CD14-positive monocyte (primary cell): Measurements from ENCODE around the gene DLL4. TPM values are rescaled to one million over a fixed set of nuclear protein-coding genes. Genes with fewer than 3 reads are reported as not detected.
A peak's percentile ranks its signal among the peaks of the same experiment; 100 is the strongest.

Experiments
- DNase-seq, 3 donors: peaks; one replicate each; pipeline ENCODE4 v3.0.0-alpha.2; 2011 to 2022
- H2AFZ ChIP-seq: 2 replicates; pipeline ENCODE4 v1.6.0; 2012; ENCODE audit warnings: mild to moderate bottlenecking, low read depth, low read length, inconsistent platforms; ENCODE audit not compliant: insufficient read depth, poor library complexity, severe bottlenecking
- H3K27ac ChIP-seq, 2 donors: 1 replicate in 1 of 2; 2 replicates in 1 of 2; pipeline ENCODE4 v1.5.1; 2012 to 2013; ENCODE audit warnings: low read length in 2 of 2, control low read depth in 1 of 2, inconsistent platforms in 1 of 2, low read depth in 1 of 2, mild to moderate bottlenecking in 1 of 2
- H3K27me3 ChIP-seq, 2 donors: one replicate each; pipeline versions ENCODE4 v1.6.0 to v1.6.1; 2011 to 2013; ENCODE audit warnings: low read length in 2 of 2; ENCODE audit not compliant: control insufficient read depth in 2 of 2, insufficient read depth in 2 of 2
- H3K36me3 ChIP-seq, 2 donors: replicated peaks in 1 of 2; 1 replicate in 1 of 2; 2 replicates in 1 of 2; pipeline versions ENCODE4 v1.5.1 to v1.6.1; 2012 to 2013; ENCODE audit warnings: low read length in 2 of 2, control low read depth in 1 of 2, inconsistent platforms in 1 of 2, mild to moderate bottlenecking in 1 of 2; ENCODE audit not compliant: insufficient read depth in 2 of 2, control insufficient read depth in 1 of 2
- H3K4me1 ChIP-seq, 2 donors: 1 replicate in 1 of 2; 2 replicates in 1 of 2; pipeline versions ENCODE4 v1.5.1 to v1.6.1; 2012 to 2013; ENCODE audit warnings: low read length in 2 of 2, control low read depth in 1 of 2, inconsistent platforms in 1 of 2, mild to moderate bottlenecking in 1 of 2, moderate library complexity in 1 of 2; ENCODE audit not compliant: insufficient read depth in 2 of 2, control insufficient read depth in 1 of 2
- H3K4me2 ChIP-seq: replicated peaks from 2 replicates; pipeline ENCODE3; 2012; ENCODE audit warnings: low read length, moderate library complexity, mild to moderate bottlenecking; ENCODE audit not compliant: poor library complexity, severe bottlenecking; ENCODE audit errors: extremely low read depth
- H3K4me3 ChIP-seq, 3 experiments: fragments of 200-600 bp in 1 of 3; sonication (generic) in 1 of 3; replicated peaks in 1 of 3; 1 replicate in 2 of 3; 2 replicates in 1 of 3; pipeline ENCODE4 v1.5.1; 2011 to 2013; ENCODE audit warnings: low read length in 3 of 3, mild to moderate bottlenecking in 3 of 3, control low read depth in 2 of 3, low read depth in 2 of 3, inconsistent platforms in 1 of 3, moderate library complexity in 1 of 3
- H3K79me2 ChIP-seq: 2 replicates; pipeline ENCODE4 v1.6.0; 2012; ENCODE audit warnings: mild to moderate bottlenecking, control low read depth, inconsistent platforms, low read length, moderate library complexity; ENCODE audit not compliant: insufficient read depth
- H3K9ac ChIP-seq: 2 replicates; pipeline ENCODE4 v1.6.0; 2017; ENCODE audit warnings: low read length, mild to moderate bottlenecking; ENCODE audit not compliant: insufficient read depth, poor library complexity, severe bottlenecking
- H3K9me3 ChIP-seq, 2 donors: replicated peaks in 1 of 2; 1 replicate in 1 of 2; 2 replicates in 1 of 2; pipeline versions ENCODE4 v1.5.1 to v1.6.1; 2012 to 2013; ENCODE audit warnings: low read length in 2 of 2, control low read depth in 1 of 2; ENCODE audit not compliant: control insufficient read depth in 1 of 2, insufficient read depth in 1 of 2
- H4K20me1 ChIP-seq: 2 replicates; pipeline ENCODE4 v1.6.0; 2012; ENCODE audit warnings: mild to moderate bottlenecking, low read length, control low read depth, moderate library complexity; ENCODE audit not compliant: insufficient read depth
- H3K27ac Mint-ChIP-seq, 7 donors: one replicate each; pipeline ENCODE4 v1.8.0; 2020; ENCODE audit warnings: mild to moderate bottlenecking in 7 of 7, mixed read lengths in 7 of 7, moderate library complexity in 6 of 7, inconsistent platforms in 2 of 7
- H3K27me3 Mint-ChIP-seq, 3 donors: one replicate each; pipeline ENCODE4 v1.8.0; 2021 to 2022; ENCODE audit warnings: low read depth in 3 of 3, mild to moderate bottlenecking in 3 of 3, mixed read lengths in 3 of 3, moderate library complexity in 3 of 3, inconsistent platforms in 1 of 3
- H3K36me3 Mint-ChIP-seq, 2 donors: one replicate each; pipeline ENCODE4 v1.8.0; 2020; ENCODE audit warnings: mixed read lengths in 2 of 2, inconsistent platforms in 1 of 2, mild to moderate bottlenecking in 1 of 2
- H3K4me1 Mint-ChIP-seq: one replicate; pipeline ENCODE4 v1.8.0; 2020; ENCODE audit warnings: mild to moderate bottlenecking, mixed read lengths
- H3K4me3 Mint-ChIP-seq, 2 donors: one replicate each; pipeline ENCODE4 v1.8.0; 2020; ENCODE audit warnings: mild to moderate bottlenecking in 2 of 2, mixed read lengths in 2 of 2, moderate library complexity in 1 of 2
- H3K9me3 Mint-ChIP-seq, 7 donors: one replicate each; pipeline ENCODE4 v1.8.0; 2020 to 2022; ENCODE audit warnings: mixed read lengths in 7 of 7, mild to moderate bottlenecking in 6 of 7, moderate library complexity in 6 of 7, inconsistent platforms in 2 of 7
- WGBS: methylation state at CpG from one replicate; pipeline ENCODE4 v1.1.5; 2013; ENCODE audit warnings: missing lambda C conversion rate; ENCODE audit not compliant: insufficient coverage; 5-methylcytosine and 5-hydroxymethylcytosine counted together
- intact Hi-C, 2 donors: fragments of 100-400 bp; cut with micrococcal nuclease; formaldehyde crosslinking; loops; one replicate each; pipeline versions ENCODE4 v1.15.0 to v1.15.1; 2023
- polyA plus RNA-seq, 3 donors: library from polyadenylated mRNA; depleted of rRNA in 1 of 3; unstranded in 2 of 3; stranded (reverse) in 1 of 3; fragments of 300-500 nt in 2 of 3; fragments of >200 nt in 1 of 3; fragmentation: Illumina TruSeq in 2 of 3; gene quantifications; 1 replicate in 2 of 3; 2 replicates in 1 of 3; pipeline ENCODE4 v1.2.3, GENCODE V29; 2012 to 2021
- TF ChIP-seq, protein P1 (sequence below): fragments of 200-600 bp; IDR thresholded peaks from one replicate; pipeline ENCODE4 v1.8.0; 2022; ENCODE audit warnings: antibody characterized with exemption, mild to moderate bottlenecking

Gene DLL4
- polyA plus RNA-seq, 3 donors: 0.07 TPM; not detected in 2

DNA sequence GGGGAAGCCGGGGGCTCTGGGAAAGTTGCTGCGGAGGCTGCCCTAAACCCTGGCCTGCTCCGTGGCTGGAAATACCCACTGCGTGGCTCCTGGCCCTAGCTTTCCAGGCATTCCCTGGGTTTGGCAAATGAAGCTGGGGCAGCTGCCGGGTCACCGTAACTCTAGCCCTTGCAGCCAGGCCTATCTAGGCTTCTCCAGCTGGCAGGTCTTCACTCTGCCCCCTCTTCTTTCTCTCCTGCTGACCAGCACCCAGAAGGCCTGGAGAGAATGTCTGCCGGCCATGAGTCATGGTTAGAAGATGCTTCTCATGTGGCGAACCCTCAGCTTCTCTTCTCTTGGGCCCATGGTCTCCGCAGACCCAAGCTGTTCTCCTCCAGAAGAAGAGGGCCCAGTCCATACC lies 5.6 kb upstream of the DLL4 start:
- H3K4me3 Mint-ChIP-seq: no peak overlapping the region
- Histone ChIP-seq H4K20me1 (no peaks in the 10 kb centered on the region), H3K4me1 (peaks cover 24 to 31% of the 10 kb centered on the region in 2 donors), H3K9ac (no peak overlapping the region), H3K27me3 (peaks cover 27 to 58% of the 10 kb centered on the region in 2 donors), H3K36me3 (no peaks in the 10 kb centered on the region), H3K4me3 (no peak overlapping the region), H3K9me3 (peaks cover 0 to 20% of the 10 kb centered on the region in 2 donors), H3K27ac (no peak overlapping the region), H2AFZ (no peak overlapping the region), H3K79me2 (no peaks in the 10 kb centered on the region), H3K4me2 (no peak overlapping the region)
- peaks cover 47 to 63% (median 49%) of the 10 kb centered on the region in 3 donors for H3K27me3 Mint-ChIP-seq
- peaks cover 7% of the 10 kb centered on the region in 2 donors for H3K36me3 Mint-ChIP-seq
- TF ChIP-seq, protein P1, sequence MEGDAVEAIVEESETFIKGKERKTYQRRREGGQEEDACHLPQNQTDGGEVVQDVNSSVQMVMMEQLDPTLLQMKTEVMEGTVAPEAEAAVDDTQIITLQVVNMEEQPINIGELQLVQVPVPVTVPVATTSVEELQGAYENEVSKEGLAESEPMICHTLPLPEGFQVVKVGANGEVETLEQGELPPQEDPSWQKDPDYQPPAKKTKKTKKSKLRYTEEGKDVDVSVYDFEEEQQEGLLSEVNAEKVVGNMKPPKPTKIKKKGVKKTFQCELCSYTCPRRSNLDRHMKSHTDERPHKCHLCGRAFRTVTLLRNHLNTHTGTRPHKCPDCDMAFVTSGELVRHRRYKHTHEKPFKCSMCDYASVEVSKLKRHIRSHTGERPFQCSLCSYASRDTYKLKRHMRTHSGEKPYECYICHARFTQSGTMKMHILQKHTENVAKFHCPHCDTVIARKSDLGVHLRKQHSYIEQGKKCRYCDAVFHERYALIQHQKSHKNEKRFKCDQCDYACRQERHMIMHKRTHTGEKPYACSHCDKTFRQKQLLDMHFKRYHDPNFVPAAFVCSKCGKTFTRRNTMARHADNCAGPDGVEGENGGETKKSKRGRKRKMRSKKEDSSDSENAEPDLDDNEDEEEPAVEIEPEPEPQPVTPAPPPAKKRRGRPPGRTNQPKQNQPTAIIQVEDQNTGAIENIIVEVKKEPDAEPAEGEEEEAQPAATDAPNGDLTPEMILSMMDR: no peak
- WGBS: 95% methylated on average over 8 of the region's 9 CpGs
- no peak overlapping the region for H3K27ac Mint-ChIP-seq
- no peak for DNase-seq
- peaks cover 0 to 19% (median 7%) of the 10 kb centered on the region in 7 donors for H3K9me3 Mint-ChIP-seq
- intact Hi-C loops: no loop called here
- peaks cover 23% of the 10 kb centered on the region for H3K4me1 Mint-ChIP-seq

GRCh38 chr15:40925495-40925862 lies 3.7 kb upstream of the DLL4 start:
- TF ChIP-seq, protein P1: no peak
- no peak overlapping the region for H3K9ac ChIP-seq
- H3K79me2 ChIP-seq: no peaks in the 10 kb centered on the region
- H2AFZ ChIP-seq: no peak overlapping the region
- H3K4me3 ChIP-seq: no peak overlapping the region
- H3K27me3 ChIP-seq: peaks cover 42 to 78% of the 10 kb centered on the region in 2 donors
- peaks cover 7 to 11% of the 10 kb centered on the region in 2 donors for H3K36me3 Mint-ChIP-seq
- H3K4me2 ChIP-seq: no peak overlapping the region
- intact Hi-C loops: no loop called here
- peaks cover 38% of the 10 kb centered on the region for H3K4me1 Mint-ChIP-seq
- DNase-seq: no peak
- peaks cover 0 to 38% of the 10 kb centered on the region in 2 donors for H3K9me3 ChIP-seq
- peak overlapping the region in 1 of 2 donors; percentile 87 for H3K4me3 Mint-ChIP-seq
- peak overlapping the region in 1 of 7 donors; percentile 8 for H3K27ac Mint-ChIP-seq
- H4K20me1 ChIP-seq: no peaks in the 10 kb centered on the region
- no peaks in the 10 kb centered on the region for H3K36me3 ChIP-seq
- no peak overlapping the region for H3K27ac ChIP-seq
- 9% methylated on average over 30 of the region's 30 CpGs for WGBS
- H3K4me1 ChIP-seq: peaks cover 44 to 50% of the 10 kb centered on the region in 2 donors
- H3K27me3 Mint-ChIP-seq: peaks cover 66 to 79% (median 69%) of the 10 kb centered on the region in 3 donors
- peaks cover 0 to 31% (median 11%) of the 10 kb centered on the region in 7 donors for H3K9me3 Mint-ChIP-seq
